GM12892 (cell line): ENCODE results near the gene CXorf49B.
"Not testable (repeated sequence)": the region's sequence is repeated elsewhere in the genome, so short reads cannot be mapped to it uniquely, and the experiment has no call there.

Source experiments
- POLR2A ChIP-seq: IDR thresholded peaks from 2 replicates; pipeline ENCODE4 v1.6.1; 2011; ENCODE audit warnings: low read depth, low read length, control low read depth
- POLR2AphosphoS5 ChIP-seq: IDR thresholded peaks from 2 replicates; pipeline ENCODE4 v1.6.1; 2011; ENCODE audit warnings: low read depth, low read length, control low read depth
- TAF1 ChIP-seq: IDR thresholded peaks from 2 replicates; pipeline ENCODE4 v1.6.1; 2011; ENCODE audit warnings: low read depth, mild to moderate bottlenecking, control low read depth, low read length, borderline replicate concordance

- not testable (repeated sequence) for TF ChIP-seq POLR2AphosphoS5, POLR2A, TAF1
Observed at GRCh38 chrX:71778322-71778721, 15.2 kb downstream of the CXorf49B start.
